MCF 10A (cell line): ENCODE measurements around the gene EDN1. TPM values are rescaled to one million over a fixed set of nuclear protein-coding genes. Genes with fewer than 3 reads are reported as not detected.

Experiments
- BruUV-seq: library from RNA; stranded (reverse); fragments of 400-500 nt; replicated peaks from 2 replicates; lab custom pipeline; 2021; lab: Mats Ljungman, UMichigan
- CTCF ChIA-PET: fragments of 300-600 bp; sonication (Branson Sonifier 250); formaldehyde crosslinking; extraction: SDS; loops from one replicate; lab custom pipeline; 2021; ENCODE audit warnings: antibody characterized with exemption, inconsistent platforms; lab: Yijun Ruan, JAX
- POLR2A ChIA-PET: fragments of 300-600, 350-650 bp; sonication (Branson Sonifier 250); formaldehyde crosslinking; extraction: SDS; loops from one replicate; lab custom pipeline; 2020; ENCODE audit warnings: antibody characterized with exemption, inconsistent platforms; lab: Yijun Ruan, JAX
- DNase-seq: peaks from one replicate; pipeline ENCODE4 v3.0.0-alpha.2; 2018; ENCODE audit not compliant: unreplicated experiment
- H3K27ac Mint-ChIP-seq: one replicate; pipeline ENCODE4 v1.8.0; 2022; ENCODE audit warnings: mild to moderate bottlenecking, low read depth, mixed read lengths; ENCODE audit not compliant: unreplicated experiment
- H3K27me3 Mint-ChIP-seq: one replicate; pipeline ENCODE4 v1.8.0; 2022; ENCODE audit warnings: mixed read lengths; ENCODE audit not compliant: insufficient read depth, unreplicated experiment
- H3K36me3 Mint-ChIP-seq: one replicate; pipeline ENCODE4 v1.8.0; 2022; ENCODE audit warnings: mild to moderate bottlenecking, moderate library complexity, mixed read lengths; ENCODE audit not compliant: insufficient read depth, unreplicated experiment
- H3K4me1 Mint-ChIP-seq: one replicate; pipeline ENCODE4 v1.8.0; 2022; ENCODE audit warnings: mixed read lengths; ENCODE audit not compliant: insufficient read depth, unreplicated experiment
- H3K4me3 Mint-ChIP-seq: one replicate; pipeline ENCODE4 v1.8.0; 2022; ENCODE audit warnings: mild to moderate bottlenecking, moderate library complexity, mixed read lengths; ENCODE audit not compliant: unreplicated experiment
- H3K9me3 Mint-ChIP-seq: one replicate; pipeline ENCODE4 v1.8.0; 2022; ENCODE audit warnings: mixed read lengths; ENCODE audit not compliant: unreplicated experiment
- CTCF ChIP-seq: fragments of 200-600 bp; IDR thresholded peaks from one replicate; pipeline ENCODE4 v1.8.0; 2022; ENCODE audit warnings: antibody characterized with exemption, mild to moderate bottlenecking; ENCODE audit not compliant: unreplicated experiment
- intact Hi-C: fragments of 100-400 bp; cut with micrococcal nuclease; formaldehyde crosslinking; loops from 2 replicates; pipeline ENCODE4 v1.14.1; 2022
- total RNA-seq: library from RNA; stranded (reverse); gene quantifications from 2 replicates; pipeline ENCODE4 v1.2.3, GENCODE V29; 2022

Gene EDN1
- total RNA-seq, 1 experiment from 2014 or later = 2.7 TPM

- intact Hi-C loops = no loop called here
- no peak for DNase-seq
- Mint-ChIP-seq H3K27ac (no peak overlapping the region), H3K27me3 (no peaks in the 10 kb centered on the region), H3K4me1 (peaks cover 5% of the 10 kb centered on the region), H3K4me3 (no peak overlapping the region), H3K9me3 (no peaks in the 10 kb centered on the region), H3K36me3 (no peaks in the 10 kb centered on the region)
- no peak for TF ChIP-seq CTCF
- BruUV-seq = no TSS peak
- POLR2A ChIA-PET = interaction anchor here (1.1 to 3.1 kb wide), 2 partner anchors 42 to 45 kb away, joined by 3 to 14 read pairs; partner anchors contain the start of gene EDN1
- CTCF ChIA-PET = interaction anchor here (1.0 to 2.8 kb wide), 5 partner anchors 10 to 589 kb away, joined by 3 to 18 read pairs (median 5); partner anchors contain the start of gene EDN1
These were observed 44.8 kb upstream of the EDN1 start for GRCh38 chr6:12245360-12245759.

- no peaks in the 10 kb centered on the region for H3K9me3 Mint-ChIP-seq
- H3K27ac Mint-ChIP-seq = no peak overlapping the region
- intact Hi-C loops = no loop called here
- no peaks in the 10 kb centered on the region for H3K27me3 Mint-ChIP-seq
- no TSS peak for BruUV-seq
- peaks cover 5% of the 10 kb centered on the region for H3K4me1 Mint-ChIP-seq
- TF ChIP-seq CTCF = no peak
- H3K36me3 Mint-ChIP-seq = no peaks in the 10 kb centered on the region
- POLR2A ChIA-PET = interaction anchor here (1.1 to 3.1 kb wide), 3 partner anchors 15 to 44 kb away, joined by 3 to 14 read pairs (median 3); partner anchors contain the start of gene EDN1
- CTCF ChIA-PET = interaction anchor here (0.6 to 2.8 kb wide), 8 partner anchors 10 to 650 kb away, joined by 3 to 18 read pairs (median 3); partner anchors contain the start of gene EDN1
- no peak overlapping the region for H3K4me3 Mint-ChIP-seq
- no peak for DNase-seq
These were observed 44.1 kb upstream of the EDN1 start for GRCh38 chr6:12245763-12246718.

DNA sequence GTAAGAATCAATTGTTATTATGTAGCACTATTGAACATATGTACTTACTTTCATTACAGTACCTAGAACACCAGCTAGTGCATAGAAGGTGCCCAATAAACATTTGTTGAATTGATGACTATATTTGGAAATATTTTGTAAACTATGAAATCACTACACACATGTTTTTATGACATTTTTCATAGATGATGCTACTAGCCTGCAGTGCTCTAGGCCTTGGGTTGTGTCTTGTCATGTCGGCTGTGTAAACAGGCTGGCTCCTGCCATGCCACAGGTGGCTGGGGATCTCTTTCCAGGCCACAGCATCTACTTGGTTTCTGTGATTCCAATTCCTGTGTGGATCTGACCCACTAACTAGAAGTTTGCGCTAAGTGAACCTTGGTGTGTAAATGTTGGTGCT lies 43.3 kb upstream of the EDN1 start:
- no peak for DNase-seq
- no TSS peak for BruUV-seq

More for the DNA sequence above, 43.3 kb upstream of the EDN1 start:
- Mint-ChIP-seq H3K4me3 (no peak overlapping the region), H3K27ac (no peak overlapping the region), H3K36me3 (no peaks in the 10 kb centered on the region), H3K9me3 (no peaks in the 10 kb centered on the region), H3K4me1 (peaks cover 5% of the 10 kb centered on the region), H3K27me3 (no peaks in the 10 kb centered on the region)
- intact Hi-C loops = no loop called here
- ChIA-PET CTCF (interaction anchor here (0.6 to 2.8 kb wide), 4 partner anchors 13 to 650 kb away, joined by 3 to 18 read pairs (median 7); partner anchors contain the start of gene EDN1), POLR2A (interaction anchor here (1.3 kb wide), 1 partner anchor 14 kb away, joined by 3 read pairs; no protein-coding TSS in a partner anchor)
- TF ChIP-seq CTCF = no peak
